GM21528 (cell line): ENCODE results near the gene ZNF221.

Experiments used
- ATAC-seq: cut with Tn5 transposase; IDR thresholded peaks from one replicate; pipeline ENCODE4 v1.9.1; 2021; ENCODE audit warnings: mild to moderate bottlenecking, moderate library complexity; ENCODE audit not compliant: unreplicated experiment, low FRiP score

The ZNF221 gene

DNA sequence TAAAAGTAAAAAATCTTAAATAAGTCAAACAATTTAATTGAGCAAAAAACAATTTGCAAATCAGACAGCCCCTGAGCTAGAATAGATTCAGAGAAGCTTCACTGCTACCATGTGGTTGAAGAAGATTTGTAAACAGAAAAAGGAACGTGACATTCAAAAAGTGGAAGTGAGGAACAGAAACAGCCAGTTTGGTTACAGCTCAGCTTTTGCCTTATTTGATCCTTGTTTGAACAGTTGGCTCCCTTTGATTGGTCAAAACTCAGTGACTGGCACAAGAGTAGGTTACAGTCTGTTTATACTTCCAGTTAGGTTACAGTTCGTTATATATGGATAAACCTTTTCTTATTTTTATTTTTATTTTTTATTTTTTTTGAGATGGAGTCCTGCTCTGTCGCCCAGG lies 5.8 kb downstream of the ZNF221 start:
- no peak for ATAC-seq

DNA sequence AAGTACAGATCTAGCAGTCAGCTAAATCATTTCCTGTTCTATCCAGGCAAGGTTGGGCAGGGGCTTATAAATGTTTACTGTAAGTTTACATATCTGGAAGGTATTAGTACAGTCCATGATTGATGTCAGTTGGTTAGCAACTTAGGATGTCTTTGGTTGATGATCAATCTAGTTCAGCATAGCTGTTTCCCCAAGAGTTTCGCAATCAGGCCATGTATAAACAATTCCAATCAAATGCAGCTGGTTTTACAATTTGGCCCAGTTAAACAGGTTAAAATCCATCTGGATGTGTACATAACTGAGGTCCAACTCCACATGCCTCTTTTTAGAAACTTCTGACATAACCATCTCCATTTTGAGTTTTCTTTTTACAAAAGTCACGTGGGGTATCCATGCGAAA lies 6.9 kb downstream of the ZNF221 start:
- ATAC-seq, result no peak

DNA sequence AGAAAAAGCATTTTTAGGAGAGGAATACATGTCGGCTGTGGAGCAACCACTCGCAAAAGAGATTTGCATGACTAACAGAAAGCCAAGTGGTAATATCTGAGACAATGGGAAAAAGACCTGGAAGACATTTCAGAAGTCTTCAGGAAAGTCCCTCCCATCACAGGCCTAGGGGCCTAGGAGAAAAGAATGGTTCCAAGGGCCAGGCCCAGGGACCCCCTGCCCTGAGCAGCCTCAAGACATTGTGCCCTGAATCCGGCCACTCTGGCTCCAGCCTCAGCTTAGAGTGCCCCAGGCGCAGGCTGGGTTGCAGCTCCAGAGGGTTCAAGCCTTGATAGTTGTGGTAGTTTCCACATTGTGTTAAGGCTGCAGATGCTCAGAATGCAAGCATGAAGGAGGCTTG lies 9.4 kb downstream of the ZNF221 start:
- no peak for ATAC-seq

DNA sequence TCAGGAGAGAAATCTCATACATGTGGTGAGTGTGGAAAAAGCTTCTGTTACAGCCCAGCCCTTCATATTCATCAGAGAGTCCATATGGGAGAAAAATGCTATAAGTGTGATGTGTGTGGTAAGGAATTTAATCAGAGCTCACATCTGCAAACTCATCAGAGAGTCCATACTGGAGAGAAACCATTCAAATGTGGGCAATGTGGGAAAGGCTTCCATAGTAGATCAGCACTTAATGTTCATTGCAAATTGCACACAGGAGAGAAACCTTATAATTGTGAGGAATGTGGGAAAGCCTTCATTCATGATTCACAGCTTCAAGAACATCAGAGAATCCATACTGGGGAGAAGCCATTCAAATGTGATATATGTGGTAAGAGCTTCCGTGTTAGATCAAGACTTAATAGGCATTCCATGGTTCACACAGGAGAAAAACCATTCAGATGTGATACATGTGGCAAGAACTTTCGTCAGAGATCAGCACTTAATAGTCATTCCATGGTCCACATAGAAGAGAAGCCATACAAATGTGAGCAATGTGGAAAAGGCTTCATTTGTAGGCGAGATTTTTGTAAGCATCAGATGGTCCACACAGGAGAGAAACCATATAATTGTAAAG lies 15.2 kb downstream of the ZNF221 start:
- no peak for ATAC-seq

DNA sequence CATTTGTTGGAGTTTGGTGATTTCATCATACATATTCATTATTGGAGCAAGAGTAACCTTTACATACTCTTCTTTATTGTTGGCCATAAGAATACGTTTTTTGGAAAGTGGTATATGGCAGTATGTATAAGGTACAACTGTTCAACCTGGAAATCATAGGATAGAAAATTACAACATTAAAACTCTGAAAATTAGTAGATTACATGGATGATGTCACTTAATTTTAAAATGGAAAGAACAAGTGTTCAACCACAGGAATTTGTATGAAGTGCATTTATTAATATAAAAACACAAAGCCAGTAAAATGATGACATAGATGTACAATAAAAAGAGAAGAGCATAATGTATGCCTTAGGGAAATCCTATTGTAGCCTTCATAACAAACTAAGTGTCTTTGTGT lies 25.7 kb downstream of the ZNF221 start:
- ATAC-seq, result no peak

DNA sequence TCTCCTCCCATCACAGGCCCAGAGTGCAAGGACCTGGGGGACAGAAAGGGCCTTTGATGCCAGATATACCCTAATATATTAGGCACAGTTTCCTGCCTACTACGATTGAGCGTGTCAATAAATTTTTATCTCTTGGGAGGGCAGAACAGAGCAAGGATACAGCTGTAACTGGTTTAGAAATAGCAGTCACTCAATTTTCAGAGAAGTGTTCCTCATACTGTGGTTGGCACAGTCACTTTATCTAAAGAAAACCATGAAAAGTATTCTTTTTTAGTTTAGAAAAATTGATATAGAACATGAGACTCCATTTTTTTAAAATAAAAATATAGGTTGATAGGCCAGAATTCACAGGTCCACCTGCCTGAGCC lies 32.5 kb downstream of the ZNF221 start:
- peak; percentile 14 for ATAC-seq

DNA sequence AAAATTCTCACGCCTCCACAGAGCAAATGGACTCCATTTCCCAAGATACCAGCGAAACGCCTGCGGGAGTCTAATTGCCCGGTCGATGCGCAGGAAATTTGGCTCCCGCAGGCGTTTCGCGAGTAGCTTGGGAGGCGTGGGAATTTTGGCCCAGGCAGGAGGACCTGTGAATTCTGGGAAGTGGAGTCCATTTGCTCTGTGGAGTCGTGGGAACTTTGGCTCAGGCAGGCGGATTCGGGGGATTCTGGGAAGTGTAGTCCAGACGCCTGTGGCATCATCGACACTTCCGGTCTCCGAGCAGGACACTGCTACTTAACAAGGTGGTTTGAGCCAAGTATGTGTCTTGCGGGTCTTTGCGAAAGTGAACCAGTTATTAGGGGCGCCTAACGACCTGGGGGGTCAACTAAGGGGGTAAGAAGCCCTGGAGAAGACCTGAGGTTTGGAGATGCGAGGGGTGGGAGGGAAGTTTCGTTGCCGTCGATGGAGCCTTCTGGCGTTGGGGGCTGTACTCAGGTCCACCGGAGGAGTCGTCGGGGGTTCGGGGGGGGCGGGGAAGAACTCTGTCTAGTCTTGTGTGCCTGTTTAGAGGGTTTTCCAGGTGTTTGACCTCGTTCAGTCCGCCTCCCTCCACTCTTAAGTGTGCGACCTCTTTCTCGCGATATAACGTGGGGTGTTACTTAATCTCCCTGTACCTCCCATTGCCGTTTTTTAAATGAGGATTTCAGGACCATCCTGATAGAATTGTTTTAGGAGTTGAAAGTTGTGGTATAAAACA lies 33.1 kb downstream of the ZNF221 start, which contains the start of gene ZNF155:
Gene ZNF155, plus strand, starts transcription at position 277 of the 775 bp plus-strand sequence. CDS start 4,356 bp downstream, outside the sequence.
- peak; percentile 82 for ATAC-seq

DNA sequence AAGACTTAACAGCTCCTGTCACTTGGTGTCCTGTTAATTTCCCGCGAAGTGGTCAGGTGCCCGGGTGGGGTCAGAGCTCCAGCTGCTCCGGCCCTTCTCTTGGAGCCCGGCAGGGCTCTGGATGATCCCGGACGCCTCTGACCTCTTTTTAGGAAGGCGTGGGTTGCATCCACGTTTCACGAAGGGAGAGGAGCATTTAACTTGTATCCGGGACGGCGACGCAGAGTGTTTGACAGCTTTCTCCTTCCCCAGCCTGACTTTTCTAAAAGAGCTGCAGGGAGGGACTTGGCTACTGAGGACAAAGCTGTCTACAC lies 33.6 kb downstream of the ZNF221 start:
- ATAC-seq, result peak; percentile 22

DNA sequence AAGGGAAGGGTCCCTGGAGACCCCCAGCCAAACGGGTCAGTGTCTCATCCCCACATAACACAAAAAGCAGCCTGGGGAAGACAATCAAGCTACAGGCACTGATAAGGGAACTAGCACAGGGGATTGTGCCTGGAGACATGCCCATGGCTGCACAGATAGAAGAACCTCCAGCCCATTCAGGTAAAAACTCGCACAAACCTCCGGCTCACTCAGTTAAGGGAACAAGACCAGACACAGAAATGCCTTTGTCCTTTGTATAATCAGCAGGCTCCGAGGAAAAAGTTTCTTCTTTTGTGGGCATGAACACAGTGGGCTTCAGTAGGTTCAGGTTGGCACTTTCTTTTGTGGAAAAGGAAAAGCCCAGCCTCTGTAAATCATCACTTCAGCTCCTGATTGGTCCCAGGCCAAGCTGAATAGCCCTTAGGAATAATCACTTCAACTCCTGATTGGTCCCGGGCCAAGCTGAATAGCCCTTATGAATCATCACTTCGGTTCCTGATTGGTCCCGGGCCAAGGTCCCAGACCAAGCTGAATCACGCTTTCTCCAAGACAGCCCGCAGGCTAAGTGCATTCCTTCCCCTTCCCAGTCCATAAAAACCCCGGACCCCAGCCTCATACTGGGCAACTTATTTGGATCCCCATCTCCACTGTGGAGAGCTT lies 46.7 kb downstream of the ZNF221 start:
- no peak for ATAC-seq

DNA sequence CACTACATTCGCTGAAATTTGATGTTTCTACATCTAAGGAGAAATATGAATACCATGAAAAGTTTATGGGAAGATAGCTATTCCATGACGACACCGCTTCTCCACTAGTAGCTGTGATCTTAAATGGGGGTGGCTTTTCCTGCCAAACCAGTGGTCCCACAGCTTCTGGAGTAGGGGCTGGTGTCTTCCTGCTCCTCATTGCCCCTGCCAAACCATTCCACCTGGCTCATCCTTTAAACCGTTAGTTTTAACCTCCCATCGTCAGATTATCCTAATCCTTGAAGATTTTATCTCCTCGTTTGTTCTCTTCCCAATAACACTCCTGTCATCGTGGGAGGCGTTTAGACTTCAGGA lies 51.2 kb downstream of the ZNF221 start:
- no peak for ATAC-seq

DNA sequence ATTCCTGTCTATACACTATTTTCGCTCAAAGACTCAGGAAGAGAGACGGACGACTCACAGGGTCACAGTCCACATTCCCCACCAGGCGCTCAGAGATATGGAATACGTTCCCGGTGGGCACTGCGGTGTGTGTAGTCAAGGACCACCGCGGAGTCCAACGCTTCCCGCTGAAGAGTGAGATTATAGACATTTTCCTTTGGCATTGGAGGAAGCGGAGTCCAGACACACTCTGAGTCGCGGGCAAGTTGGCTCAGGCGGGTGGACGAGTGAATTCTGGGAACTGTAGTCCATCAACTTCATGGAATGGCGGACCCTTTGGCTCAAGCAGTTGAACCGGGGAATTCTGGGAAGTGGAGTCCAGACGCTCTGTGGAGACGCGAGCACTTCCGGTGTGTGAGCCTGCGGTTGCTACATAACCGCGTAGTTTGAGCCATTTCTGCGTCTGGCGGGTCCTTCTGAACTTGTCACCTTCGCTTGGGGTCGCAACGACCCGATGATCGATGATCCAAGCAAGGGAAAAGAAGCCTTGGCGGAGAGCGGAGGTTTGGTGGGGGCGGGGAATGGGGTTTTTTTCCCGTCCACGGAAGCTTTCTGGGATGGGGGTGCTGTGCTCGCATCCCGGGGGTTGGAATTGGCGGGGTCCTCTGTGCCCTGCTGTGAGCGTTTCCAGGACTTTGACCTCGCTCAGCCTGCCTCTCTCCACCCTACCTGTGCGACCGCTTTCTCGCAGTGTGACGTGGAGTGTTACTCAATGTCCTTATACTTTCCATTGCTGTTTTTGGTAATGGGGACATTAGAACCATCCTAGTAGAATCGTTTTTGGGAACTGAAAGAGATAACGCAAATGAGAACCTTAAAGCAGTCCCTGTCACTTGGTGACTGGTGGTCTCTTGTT lies 51.8 kb downstream of the ZNF221 start, which contains the start of gene ZNF230:
Gene ZNF230, plus strand, starts transcription at position 392 of the 895 bp plus-strand sequence. CDS start 4,122 bp downstream, outside the sequence.
- ATAC-seq, result peak; percentile 83

DNA sequence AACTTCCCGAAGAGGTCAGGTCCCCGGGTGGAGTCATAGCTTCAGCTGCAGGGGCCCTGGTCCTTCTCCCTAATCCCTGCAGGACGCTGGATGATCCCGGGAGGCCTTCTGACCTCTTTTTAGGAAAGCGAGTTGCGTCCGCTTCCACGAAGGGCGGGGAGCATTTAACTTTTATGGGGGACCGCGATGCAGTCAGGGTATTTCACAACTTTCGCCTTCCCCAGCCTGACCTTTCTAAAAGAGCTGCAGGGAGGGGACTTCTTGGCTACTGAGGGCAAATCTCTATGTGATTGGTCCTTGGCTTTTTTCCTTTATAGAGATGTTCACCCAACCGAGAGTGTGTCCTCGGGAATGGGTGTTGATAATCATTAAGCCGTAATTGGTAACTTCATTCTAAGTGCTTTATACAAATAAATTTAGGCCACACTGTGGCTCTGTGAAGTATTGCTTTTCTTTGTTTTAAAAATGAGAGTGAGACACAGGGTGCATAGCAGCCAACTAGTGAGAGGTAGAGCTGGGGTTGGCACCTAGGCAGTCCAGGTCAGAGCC lies 52.5 kb downstream of the ZNF221 start:
- ATAC-seq, result peak; percentile 31

DNA sequence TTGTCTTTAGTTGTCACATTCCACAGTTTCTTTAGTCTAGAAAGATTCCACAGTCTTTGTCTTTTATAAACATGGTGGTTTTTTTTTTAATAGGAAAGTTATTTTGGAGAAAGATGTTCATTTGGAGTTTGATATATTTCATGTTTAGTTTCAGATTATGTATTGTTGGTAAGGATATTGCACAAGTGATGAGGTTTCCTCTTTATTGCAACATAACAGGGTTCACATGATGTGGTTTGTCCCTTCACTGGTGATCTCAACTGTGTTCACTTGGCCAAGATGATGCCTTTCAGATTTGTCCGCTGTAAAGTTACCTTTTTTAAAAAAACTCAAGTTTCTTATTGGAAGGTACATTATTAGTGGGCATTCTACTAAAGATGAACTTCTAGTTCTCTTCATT lies 54.9 kb downstream of the ZNF221 start:
- no peak for ATAC-seq

DNA sequence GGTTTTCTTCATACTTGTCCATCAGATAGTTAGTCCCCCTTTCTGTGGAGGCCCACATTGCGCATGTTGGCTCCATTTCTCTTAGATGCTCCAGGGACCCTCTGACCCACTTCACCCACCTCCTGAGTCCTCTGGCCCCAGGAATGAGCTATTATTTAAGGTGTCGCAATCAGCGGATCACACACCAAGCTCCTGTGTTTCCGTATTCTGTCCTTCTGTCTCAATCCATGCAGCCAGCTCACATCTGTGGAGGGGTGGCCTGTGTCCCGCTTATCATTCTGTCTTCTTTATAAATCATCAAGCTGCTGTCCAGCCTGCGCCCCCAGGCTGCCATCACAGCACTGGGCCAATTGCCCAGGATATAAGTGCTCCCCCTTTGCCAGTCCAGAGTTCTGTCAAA lies 56.4 kb downstream of the ZNF221 start:
- ATAC-seq, result no peak

DNA sequence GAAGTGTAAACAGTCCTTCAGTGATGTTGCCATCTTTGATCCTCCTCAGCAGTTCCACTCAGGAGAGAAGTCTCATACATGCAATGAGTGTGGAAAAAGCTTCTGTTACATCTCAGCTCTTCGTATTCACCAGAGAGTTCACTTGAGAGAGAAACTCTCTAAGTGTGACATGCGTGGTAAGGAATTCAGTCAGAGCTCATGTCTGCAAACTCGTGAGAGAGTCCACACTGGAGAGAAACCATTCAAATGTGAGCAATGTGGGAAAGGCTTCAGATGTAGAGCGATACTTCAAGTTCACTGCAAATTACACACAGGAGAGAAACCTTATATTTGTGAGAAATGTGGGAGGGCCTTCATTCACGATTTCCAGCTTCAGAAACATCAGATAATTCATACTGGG lies 59.4 kb downstream of the ZNF221 start:
- no peak for ATAC-seq
